Common myeloid progenitor, CD34-positive (primary cell): ENCODE results near the gene ZBTB16.

Experiments
- CTCF ChIA-PET: fragments of 350-600 bp; sonication (Branson Sonifier 250); formaldehyde crosslinking; loops from one replicate; lab custom pipeline; 2021; ENCODE audit warnings: antibody characterized with exemption; lab: Charles Lee
- POLR2A ChIA-PET: fragments of 350-600 bp; sonication (Branson Sonifier 250); formaldehyde crosslinking; loops from one replicate; lab custom pipeline; 2021; ENCODE audit warnings: antibody characterized with exemption; lab: Charles Lee
- DNase-seq, 3 donors: peaks; one replicate each; pipeline versions ENCODE4 v3.0.0 to v3.0.0-alpha.2; 2013
- H3K27ac ChIP-seq, 2 experiments: 1 replicate in 1 of 2; 2 replicates in 1 of 2; pipeline ENCODE4 v1.7.0; 2013; ENCODE audit warnings: inconsistent platforms in 2 of 2, low read length in 2 of 2, mild to moderate bottlenecking in 2 of 2, low read depth in 1 of 2, moderate library complexity in 1 of 2; ENCODE audit not compliant: severe bottlenecking in 2 of 2, insufficient read depth in 1 of 2, poor library complexity in 1 of 2
- H3K27me3 ChIP-seq, 5 experiments: replicated peaks in 2 of 5; 1 replicate in 3 of 5; 2 replicates in 2 of 5; pipeline versions ENCODE4 v1.6.1 to v1.7.0; 2013; ENCODE audit warnings: low read length in 4 of 5, mild to moderate bottlenecking in 2 of 5, moderate library complexity in 2 of 5, inconsistent platforms in 1 of 5; ENCODE audit not compliant: insufficient read depth in 5 of 5, control insufficient read depth in 4 of 5
- H3K36me3 ChIP-seq, 4 experiments: 1 replicate in 2 of 4; 2 replicates in 2 of 4; pipeline versions ENCODE4 v1.6.1 to v1.7.0; 2013; ENCODE audit warnings: low read length in 3 of 4, control low read depth in 1 of 4, mild to moderate bottlenecking in 1 of 4; ENCODE audit not compliant: control insufficient read depth in 4 of 4, insufficient read depth in 4 of 4
- H3K4me1 ChIP-seq, 4 experiments: 1 replicate in 3 of 4; 2 replicates in 1 of 4; pipeline versions ENCODE4 v1.6.1 to v1.7.1; 2013; ENCODE audit warnings: low read length in 3 of 4, mild to moderate bottlenecking in 3 of 4, control low read depth in 1 of 4, inconsistent platforms in 1 of 4, moderate library complexity in 1 of 4; ENCODE audit not compliant: control insufficient read depth in 4 of 4, insufficient read depth in 4 of 4; ENCODE audit errors: control extremely low read depth in 1 of 4
- H3K4me3 ChIP-seq, 7 experiments: 1 replicate in 4 of 7; 2 replicates in 3 of 7; pipeline versions ENCODE4 v1.5.1 to v1.7.0; 2013; ENCODE audit warnings: mild to moderate bottlenecking in 7 of 7, low read length in 6 of 7, moderate library complexity in 6 of 7, inconsistent platforms in 2 of 7, low read depth in 2 of 7, control low read depth in 1 of 7; ENCODE audit not compliant: insufficient read depth in 4 of 7, control insufficient read depth in 1 of 7; ENCODE audit errors: extremely low read depth in 1 of 7
- H3K9me3 ChIP-seq, 5 experiments: 1 replicate in 4 of 5; 2 replicates in 1 of 5; pipeline versions ENCODE4 v1.6.1 to v1.7.1; 2013; ENCODE audit warnings: low read length in 4 of 5, mild to moderate bottlenecking in 2 of 5, inconsistent platforms in 1 of 5, low read depth in 1 of 5, moderate library complexity in 1 of 5; ENCODE audit not compliant: control insufficient read depth in 4 of 5, insufficient read depth in 2 of 5; ENCODE audit errors: control extremely low read depth in 1 of 5
- WGBS: methylation state at CpG from one replicate; pipeline ENCODE4 v1.1.5; 2013; ENCODE audit not compliant: insufficient coverage; 5-methylcytosine and 5-hydroxymethylcytosine counted together

Gene ZBTB16

DNA sequence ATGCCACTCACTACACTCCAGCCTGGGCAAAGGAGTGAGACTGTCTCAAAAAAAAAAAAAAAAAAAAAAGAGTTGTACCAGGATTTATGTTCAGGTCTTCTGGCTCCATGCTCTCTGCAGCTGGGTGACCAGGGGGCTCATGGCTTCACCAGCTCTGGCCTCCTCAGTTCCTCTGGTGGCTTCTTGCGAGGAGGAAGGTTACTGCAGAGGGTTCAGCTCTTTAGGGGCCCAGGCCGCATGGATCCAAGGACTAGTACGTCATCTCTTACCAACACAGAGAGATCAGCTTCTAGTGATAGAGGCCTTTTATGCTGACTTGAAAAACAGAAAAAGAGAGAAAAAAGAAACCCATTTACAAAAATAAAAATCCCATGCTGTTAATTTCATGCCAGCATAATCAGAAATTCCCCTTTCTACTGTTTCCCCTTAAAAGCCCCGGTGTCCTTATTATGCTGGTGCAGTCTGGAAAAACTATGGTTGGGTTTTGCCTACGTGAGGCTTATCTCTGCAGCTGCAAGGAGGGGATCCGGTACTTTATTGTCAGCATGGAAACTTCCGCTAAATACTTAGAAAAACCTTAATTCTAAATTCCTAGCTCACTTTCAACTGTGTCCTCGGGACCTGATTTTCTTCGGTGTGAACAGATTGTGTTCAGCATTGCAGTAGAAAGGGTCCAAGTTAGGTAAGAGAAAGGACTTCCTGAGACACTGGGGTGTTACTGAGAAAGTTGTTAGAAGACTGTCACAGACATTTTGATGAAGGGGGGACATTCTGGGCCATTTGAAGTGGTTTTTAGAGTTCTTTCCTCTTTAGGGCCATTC is 13.7 kb downstream of the ZBTB16 start:
- peak in 1 of 3 donors; percentile 33 for DNase-seq
- Histone ChIP-seq H3K4me3 (peak overlapping the region in 1 of 7 experiments; percentile 24), H3K9me3 (no peaks in the 10 kb centered on the region), H3K4me1 (peaks cover 28 to 74% (median 61%) of the 10 kb centered on the region in 4 experiments), H3K36me3 (peaks cover 0 to 5% (median 2%) of the 10 kb centered on the region in 4 experiments), H3K27ac (peak overlapping the region in 1 of 2 experiments; percentile 40), H3K27me3 (no peaks in the 10 kb centered on the region)
- WGBS, result 55% methylated on average over 4 of the region's 9 CpGs
- CTCF ChIA-PET, result interaction anchor here (0.7 to 2.9 kb wide), 18 partner anchors 9 to 188 kb away, joined by 3 to 20 read pairs (median 4); partner anchors contain the start of gene ZBTB16
- POLR2A ChIA-PET, result interaction anchor here (0.6 to 1.1 kb wide), 3 partner anchors 9 to 72 kb away, joined by 3 read pairs; no protein-coding TSS in a partner anchor

DNA sequence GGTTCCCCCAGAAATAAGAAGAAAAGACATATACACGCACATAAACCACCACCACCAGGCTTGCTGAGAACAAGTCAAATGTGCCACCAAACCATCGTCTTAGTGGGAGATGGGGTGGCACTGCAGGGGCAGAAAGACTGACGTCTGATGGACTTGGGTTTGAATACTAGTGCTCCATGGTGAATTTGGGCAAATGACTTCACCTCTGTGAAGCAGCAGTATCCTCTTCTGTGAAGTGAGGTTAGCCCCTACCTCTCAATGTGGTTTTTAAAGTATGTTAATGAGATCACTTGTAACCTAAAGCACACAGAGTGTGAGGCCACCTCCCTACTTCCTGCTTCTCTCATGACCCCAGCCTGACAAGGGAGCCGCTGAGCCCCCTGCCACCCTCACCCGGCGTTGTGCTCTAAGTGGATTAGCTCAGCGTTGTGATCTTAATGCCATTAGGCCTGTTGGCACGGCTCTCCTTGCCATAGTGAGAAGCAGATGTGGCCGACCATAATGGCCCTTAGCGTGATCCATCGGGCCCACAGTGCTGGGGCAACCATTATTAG is 14.4 kb downstream of the ZBTB16 start:
- Histone ChIP-seq H3K9me3 (no peaks in the 10 kb centered on the region), H3K27me3 (no peaks in the 10 kb centered on the region), H3K4me1 (peaks cover 30 to 81% (median 67%) of the 10 kb centered on the region in 4 experiments), H3K27ac (peak overlapping the region in 1 of 2 experiments; percentile 60), H3K4me3 (peak overlapping the region in 2 of 7 experiments; percentile 2 to 24), H3K36me3 (peaks cover 0 to 5% (median 2%) of the 10 kb centered on the region in 4 experiments)
- ChIA-PET CTCF (interaction anchor here (0.8 to 2.9 kb wide), 10 partner anchors 9 to 187 kb away, joined by 3 to 20 read pairs (median 6); partner anchors contain the start of gene ZBTB16), POLR2A (interaction anchor here (1.1 kb wide), 1 partner anchor 14 kb away, joined by 4 read pairs; no protein-coding TSS in a partner anchor)
- WGBS, result 75% methylated on average over 7 of the region's 11 CpGs
- DNase-seq, result peak in 2 of 3 donors; percentile 69 to 79

DNA sequence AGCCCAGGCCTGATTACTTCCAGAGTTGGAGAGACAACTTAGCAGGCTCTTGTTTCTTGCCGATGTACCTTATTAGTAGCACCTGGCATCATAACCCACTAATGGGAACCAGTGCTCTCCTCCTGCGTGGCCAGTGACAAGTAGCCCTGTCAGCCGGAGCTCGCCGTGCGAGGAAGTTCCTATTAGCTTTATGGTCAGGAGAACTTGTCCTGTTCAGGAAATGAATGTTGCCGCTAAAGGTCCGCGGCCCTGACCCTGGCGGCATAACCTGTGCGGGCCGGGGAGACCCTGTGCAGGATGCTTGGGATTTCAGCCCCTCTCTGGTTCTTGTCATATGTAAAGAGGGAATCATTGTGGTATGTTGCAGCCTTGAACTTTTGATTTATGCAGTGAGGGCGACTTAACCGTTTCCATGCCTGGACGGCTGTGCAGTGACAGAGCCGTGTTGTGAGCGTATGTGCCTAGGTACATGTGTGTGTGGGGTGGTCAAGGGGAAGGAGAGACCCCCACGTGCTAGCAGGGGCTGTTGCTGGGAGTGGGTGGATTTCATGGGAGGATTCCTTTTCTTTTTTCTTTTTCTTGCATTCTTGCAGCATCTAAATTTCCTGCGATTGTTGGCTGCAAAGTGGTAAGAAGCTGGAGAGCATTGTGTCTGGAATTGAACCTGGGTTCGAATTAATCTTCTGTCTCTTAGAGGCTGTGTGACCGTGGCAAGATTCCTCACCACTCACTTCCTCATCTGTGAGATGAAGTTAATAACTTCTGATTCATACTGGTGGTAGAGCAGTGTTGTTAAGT is 15.2 kb downstream of the ZBTB16 start:
- peak in 2 of 3 donors; percentile 33 to 50 for DNase-seq
- H3K27ac ChIP-seq, result peak overlapping the region in 1 of 2 experiments; percentile 60
- H3K9me3 ChIP-seq, result no peaks in the 10 kb centered on the region
- ChIA-PET POLR2A (interaction anchor here (1.1 to 1.4 kb wide), 2 partner anchors 14 to 38 kb away, joined by 3 to 4 read pairs; no protein-coding TSS in a partner anchor), CTCF (interaction anchor here (1.1 to 2.9 kb wide), 7 partner anchors 8 to 186 kb away, joined by 3 to 20 read pairs (median 5); partner anchors contain the start of gene ZBTB16)
- peaks cover 31 to 89% (median 76%) of the 10 kb centered on the region in 4 experiments for H3K4me1 ChIP-seq
- no peaks in the 10 kb centered on the region for H3K27me3 ChIP-seq
- WGBS, result 29% methylated on average over 14 of the region's 21 CpGs
- peaks cover 0 to 4% (median 2%) of the 10 kb centered on the region in 4 experiments for H3K36me3 ChIP-seq
- peak overlapping the region in 3 of 7 experiments; percentile 28 to 56 (median 30) for H3K4me3 ChIP-seq

DNA sequence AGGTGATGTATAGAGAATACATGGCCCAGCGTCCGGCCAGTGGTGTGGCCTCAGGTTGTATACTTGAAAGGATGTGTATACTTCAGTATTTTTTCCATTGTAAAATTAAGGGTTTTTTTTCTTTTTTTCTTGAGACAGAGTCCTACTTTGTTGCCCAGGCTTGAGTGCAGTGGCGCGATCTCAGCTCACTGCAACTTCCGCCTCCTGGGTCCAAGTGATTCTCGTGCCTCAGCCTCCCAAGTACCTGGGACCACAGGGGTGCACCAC is 15.8 kb downstream of the ZBTB16 start:
- no peak overlapping the region for H3K4me3 ChIP-seq
- no peak for DNase-seq
- H3K9me3 ChIP-seq, result no peaks in the 10 kb centered on the region
- H3K36me3 ChIP-seq, result peaks cover 0 to 4% (median 2%) of the 10 kb centered on the region in 4 experiments
- POLR2A ChIA-PET, result interaction anchor here (1.4 kb wide), 1 partner anchor 37 kb away, joined by 3 read pairs; no protein-coding TSS in a partner anchor
- CTCF ChIA-PET, result interaction anchor here (2.9 kb wide), 2 partner anchors 8 to 15 kb away, joined by 19 to 20 read pairs; partner anchors contain the start of gene ZBTB16
- H3K27ac ChIP-seq, result no peak overlapping the region
- H3K4me1 ChIP-seq, result peaks cover 36 to 94% (median 81%) of the 10 kb centered on the region in 4 experiments
- no peaks in the 10 kb centered on the region for H3K27me3 ChIP-seq
- WGBS, result no CpG with 5 or more reads among the region's 6 CpGs

DNA sequence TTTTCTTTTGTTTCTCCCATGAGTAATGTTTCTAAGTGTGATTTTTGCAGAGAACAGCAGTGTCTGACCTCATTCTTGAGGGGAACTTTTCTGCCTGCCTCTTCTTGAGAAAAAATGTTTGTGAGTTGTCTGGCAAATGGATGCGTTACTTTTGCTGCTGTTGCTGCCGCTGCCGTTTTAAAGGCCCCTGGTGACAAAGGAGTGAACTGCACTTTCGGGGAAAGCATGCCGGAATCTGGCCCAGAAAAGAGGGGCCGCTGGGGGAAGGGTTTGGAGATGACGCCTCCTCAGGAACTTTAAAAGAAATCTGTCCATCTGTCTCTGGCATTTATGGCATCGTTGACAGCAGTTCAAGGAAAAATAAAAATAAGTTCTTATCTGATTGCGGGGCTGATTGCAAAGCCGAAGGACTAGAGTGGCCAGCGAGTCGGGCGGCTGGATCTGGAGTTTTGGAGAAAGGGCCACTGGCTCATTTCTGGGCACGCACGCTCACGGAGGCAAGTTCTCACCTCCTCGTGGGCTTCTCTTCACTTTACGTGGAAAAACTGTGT is 16.5 kb downstream of the ZBTB16 start:
- peak; percentile 63 to 83 (median 80) for DNase-seq
- no peaks in the 10 kb centered on the region for H3K9me3 ChIP-seq
- peaks cover 42 to 95% (median 88%) of the 10 kb centered on the region in 4 experiments for H3K4me1 ChIP-seq
- no peak overlapping the region for H3K4me3 ChIP-seq
- H3K27ac ChIP-seq, result no peak overlapping the region
- 70% methylated on average over 17 of the region's 18 CpGs for WGBS
- ChIA-PET POLR2A (interaction anchor here (1.4 kb wide), 1 partner anchor 37 kb away, joined by 3 read pairs; no protein-coding TSS in a partner anchor), CTCF (interaction anchor here (1.0 to 1.3 kb wide), 4 partner anchors 10 to 180 kb away, joined by 3 to 6 read pairs (median 4); partner anchors contain the start of gene ZBTB16)
- H3K36me3 ChIP-seq, result no peaks in the 10 kb centered on the region
- no peaks in the 10 kb centered on the region for H3K27me3 ChIP-seq

DNA sequence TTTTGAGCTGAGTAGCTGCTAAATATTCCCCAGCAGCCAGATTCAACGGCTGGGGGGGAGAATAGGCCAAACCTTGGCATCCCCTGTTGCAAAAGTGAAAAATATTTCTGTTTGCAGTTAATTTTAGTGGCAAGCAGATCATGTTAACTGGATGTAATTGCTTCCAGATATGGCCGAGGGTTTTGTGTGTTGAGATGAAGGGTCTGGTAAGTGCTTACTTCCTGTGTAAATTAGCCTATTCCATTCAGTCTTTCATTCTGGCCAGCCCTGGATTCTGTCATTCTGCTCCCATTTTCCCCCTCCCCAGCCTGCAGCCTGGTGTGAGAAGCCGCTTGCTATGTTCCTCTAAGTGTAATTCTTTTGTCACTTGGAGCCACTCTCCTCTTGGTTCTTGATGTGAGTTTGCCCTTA is 17.4 kb downstream of the ZBTB16 start:
- no peak for DNase-seq
- WGBS, result 18% methylated on average over 2 of the region's 3 CpGs

More for the DNA sequence above, 17.4 kb downstream of the ZBTB16 start:
- Histone ChIP-seq H3K36me3 (no peaks in the 10 kb centered on the region), H3K27me3 (no peaks in the 10 kb centered on the region), H3K4me3 (peak overlapping the region in 2 of 7 experiments; percentile 19 to 34), H3K9me3 (no peaks in the 10 kb centered on the region), H3K27ac (peak overlapping the region in 1 of 2 experiments; percentile 38), H3K4me1 (peaks cover 46 to 95% (median 92%) of the 10 kb centered on the region in 4 experiments)
- ChIA-PET CTCF (interaction anchor here (1.0 to 1.3 kb wide), 4 partner anchors 9 to 181 kb away, joined by 3 to 6 read pairs (median 4); partner anchors contain the start of gene ZBTB16), POLR2A (no interaction called here)
